Measurements from ENCODE around the gene FAM229A.
A peak's percentile ranks its signal among the peaks of the same experiment; 100 is the strongest.

The FAM229A gene

GRCh38 chr1:32362474-32363313 lies at the start of gene FAM229A, which contains the start of gene TSSK3:
Gene FAM229A (minus strand): TSS chr1:32362485. CDS start chr1:32362091, 394 bp downstream.
Gene TSSK3 (plus strand): TSS chr1:32362539. CDS start chr1:32362702, 163 bp downstream.
- in situ Hi-C loops (cut with HindIII; ENCODE audit: low sequenced_read_pairs), result no loop called here
- no peak for TF ChIP-seq CTCF (IDR thresholded peaks at IDR 0.05; ENCODE audit: low read depth, low read length)
- no peak for DNase-seq (ENCODE audit: low read depth, low spot score)
- peak within 1 kb of the TSS; percentile 27 for H3K4me3 ChIP-seq (ENCODE audit: low read depth, low read length)

GRCh38 chr1:32411261-32411660 lies 49.0 kb upstream of the FAM229A start:
- no peak overlapping the region for H3K4me3 ChIP-seq (ENCODE audit: low read depth, low read length)
- in situ Hi-C loops (cut with HindIII; ENCODE audit: low sequenced_read_pairs), result no loop called here
- TF ChIP-seq CTCF (IDR thresholded peaks at IDR 0.05; ENCODE audit: low read depth, low read length), result no peak
- no peak for DNase-seq (ENCODE audit: low read depth, low spot score)

- in situ Hi-C loops (cut with HindIII; ENCODE audit: low sequenced_read_pairs), result no loop called here
- no peak for DNase-seq (ENCODE audit: low read depth, low spot score)
- H3K4me3 ChIP-seq (ENCODE audit: low read depth, low read length), result no peak overlapping the region
- TF ChIP-seq CTCF (IDR thresholded peaks at IDR 0.05; ENCODE audit: low read depth, low read length), result no peak
Measured at GRCh38 chr1:32406629-32407111, 44.4 kb upstream of the FAM229A start.

- in situ Hi-C loops (cut with HindIII; ENCODE audit: low sequenced_read_pairs), result no loop called here
- no peak for TF ChIP-seq CTCF (IDR thresholded peaks at IDR 0.05; ENCODE audit: low read depth, low read length)
- no peak for DNase-seq (ENCODE audit: low read depth, low spot score)
- no peak overlapping the region for H3K4me3 ChIP-seq (ENCODE audit: low read depth, low read length)
Measured at GRCh38 chr1:32405672-32406467, 43.6 kb upstream of the FAM229A start.

- no peak for TF ChIP-seq CTCF (IDR thresholded peaks at IDR 0.05; ENCODE audit: low read depth, low read length)
- in situ Hi-C loops (cut with HindIII; ENCODE audit: low sequenced_read_pairs), result no loop called here
- DNase-seq (ENCODE audit: low read depth, low spot score), result no peak
- H3K4me3 ChIP-seq (ENCODE audit: low read depth, low read length), result no peak overlapping the region
Measured at GRCh38 chr1:32404946-32405345, 42.7 kb upstream of the FAM229A start.

- peak; percentile 96 for TF ChIP-seq CTCF (IDR thresholded peaks at IDR 0.05; ENCODE audit: low read depth, low read length)
- in situ Hi-C loops (cut with HindIII; ENCODE audit: low sequenced_read_pairs), result no loop called here
- DNase-seq (ENCODE audit: low read depth, low spot score), result peak; percentile 78
- no peak overlapping the region for H3K4me3 ChIP-seq (ENCODE audit: low read depth, low read length)
Measured at GRCh38 chr1:32400876-32401631, 38.8 kb upstream of the FAM229A start.
